Brain microvascular endothelial cell (primary cell): Measurements from ENCODE around the gene BUB3.

Experiments
- DNase-seq: peaks from one replicate; pipeline ENCODE4 v3.0.0-alpha.2; 2020
- H3K27ac ChIP-seq: fragments of 250-450 bp; sonication (Bioruptor Pico); 2 replicates; pipeline ENCODE4 v1.5.1; 2020; ENCODE audit warnings: mild to moderate bottlenecking, moderate library complexity
- H3K27me3 ChIP-seq: fragments of 250-450 bp; sonication (Bioruptor Pico); replicated peaks from 2 replicates; pipeline ENCODE4 v1.5.1; 2020; ENCODE audit warnings: mild to moderate bottlenecking
- H3K36me3 ChIP-seq: fragments of 250-450 bp; sonication (Bioruptor Pico); replicated peaks from 2 replicates; pipeline ENCODE4 v1.5.1; 2020; ENCODE audit warnings: mild to moderate bottlenecking
- H3K4me3 ChIP-seq: 2 replicates; pipeline ENCODE4 v1.5.1; 2011; ENCODE audit warnings: low read depth, mild to moderate bottlenecking, control low read depth, low read length, moderate library complexity
- in situ Hi-C: cut with HindIII; loops from 2 replicates; pipeline ENCODE4 v1.10.0; 2017; ENCODE audit warnings: low sequenced_read_pairs, low pct_ligation_motif_present
- TF ChIP-seq, protein P1 (sequence below): IDR thresholded peaks from 2 replicates; pipeline ENCODE4 v1.5.1; 2011; ENCODE audit warnings: low read depth, mild to moderate bottlenecking, moderate library complexity, low read length, control low read depth, inconsistent platforms; ENCODE audit errors: missing control alignments

Gene BUB3

DNA sequence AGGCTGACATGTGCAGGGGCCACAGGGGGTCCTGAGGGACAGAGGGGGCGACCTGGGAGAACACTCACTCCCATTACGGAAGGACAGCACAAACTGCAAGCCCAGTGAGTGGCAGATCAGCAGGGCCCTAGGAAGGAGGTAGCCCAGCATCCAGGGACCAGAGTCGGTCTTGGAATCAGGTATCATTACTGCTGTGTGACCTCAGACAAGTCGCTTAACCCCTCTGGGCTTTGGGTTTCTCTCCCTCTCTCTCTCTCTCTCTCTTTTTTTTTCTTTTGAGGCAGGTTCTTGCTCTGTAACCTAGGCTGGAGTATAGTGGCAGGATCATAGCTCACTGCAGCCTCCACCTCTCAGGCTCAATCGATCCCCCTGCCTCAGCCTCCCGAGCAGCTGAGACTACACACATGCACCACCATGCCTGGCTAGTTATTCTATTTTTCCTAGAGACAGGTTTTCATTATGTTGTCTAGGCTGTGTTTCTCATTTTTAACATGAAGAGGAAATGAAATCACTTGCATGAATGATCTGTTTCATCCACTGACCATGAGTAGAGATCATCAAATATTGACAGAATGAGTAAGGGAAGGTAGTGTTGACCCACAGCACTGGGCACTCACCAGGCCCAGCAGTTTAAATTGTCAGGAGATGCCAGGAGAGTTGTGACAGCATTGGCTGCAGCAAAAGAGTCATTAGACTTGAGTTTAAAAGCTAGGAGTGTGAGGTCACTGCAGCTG, 49.4 kb downstream of the BUB3 start:
- Histone ChIP-seq H3K27ac (no peak overlapping the region), H3K4me3 (no peak overlapping the region), H3K36me3 (no peaks in the 10 kb centered on the region), H3K27me3 (no peaks in the 10 kb centered on the region)
- no peak for DNase-seq
- in situ Hi-C loops = no loop called here
- TF ChIP-seq, protein P1, sequence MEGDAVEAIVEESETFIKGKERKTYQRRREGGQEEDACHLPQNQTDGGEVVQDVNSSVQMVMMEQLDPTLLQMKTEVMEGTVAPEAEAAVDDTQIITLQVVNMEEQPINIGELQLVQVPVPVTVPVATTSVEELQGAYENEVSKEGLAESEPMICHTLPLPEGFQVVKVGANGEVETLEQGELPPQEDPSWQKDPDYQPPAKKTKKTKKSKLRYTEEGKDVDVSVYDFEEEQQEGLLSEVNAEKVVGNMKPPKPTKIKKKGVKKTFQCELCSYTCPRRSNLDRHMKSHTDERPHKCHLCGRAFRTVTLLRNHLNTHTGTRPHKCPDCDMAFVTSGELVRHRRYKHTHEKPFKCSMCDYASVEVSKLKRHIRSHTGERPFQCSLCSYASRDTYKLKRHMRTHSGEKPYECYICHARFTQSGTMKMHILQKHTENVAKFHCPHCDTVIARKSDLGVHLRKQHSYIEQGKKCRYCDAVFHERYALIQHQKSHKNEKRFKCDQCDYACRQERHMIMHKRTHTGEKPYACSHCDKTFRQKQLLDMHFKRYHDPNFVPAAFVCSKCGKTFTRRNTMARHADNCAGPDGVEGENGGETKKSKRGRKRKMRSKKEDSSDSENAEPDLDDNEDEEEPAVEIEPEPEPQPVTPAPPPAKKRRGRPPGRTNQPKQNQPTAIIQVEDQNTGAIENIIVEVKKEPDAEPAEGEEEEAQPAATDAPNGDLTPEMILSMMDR = no peak

DNA sequence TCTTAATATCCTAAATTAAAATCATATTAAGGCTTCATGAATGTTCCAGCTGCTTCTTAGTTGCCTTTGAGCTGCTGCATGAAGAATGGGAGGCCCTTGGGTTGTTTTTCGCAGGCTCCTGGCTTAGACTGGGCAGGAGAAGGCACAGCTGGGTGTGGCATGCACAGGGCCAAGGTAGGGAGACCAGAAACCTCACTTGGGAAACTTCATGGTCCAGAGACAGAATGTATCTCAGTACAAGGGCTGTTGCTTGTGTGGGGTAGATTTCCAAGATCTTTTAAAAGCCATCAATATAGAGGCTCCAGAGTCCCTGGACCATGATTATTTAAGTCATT, 49.9 kb downstream of the BUB3 start:
- no peak for DNase-seq
- TF ChIP-seq, protein P1 = no peak
- Histone ChIP-seq H3K4me3 (no peak overlapping the region), H3K27ac (no peak overlapping the region), H3K36me3 (no peaks in the 10 kb centered on the region), H3K27me3 (no peaks in the 10 kb centered on the region)
- in situ Hi-C loops = no loop called here

DNA sequence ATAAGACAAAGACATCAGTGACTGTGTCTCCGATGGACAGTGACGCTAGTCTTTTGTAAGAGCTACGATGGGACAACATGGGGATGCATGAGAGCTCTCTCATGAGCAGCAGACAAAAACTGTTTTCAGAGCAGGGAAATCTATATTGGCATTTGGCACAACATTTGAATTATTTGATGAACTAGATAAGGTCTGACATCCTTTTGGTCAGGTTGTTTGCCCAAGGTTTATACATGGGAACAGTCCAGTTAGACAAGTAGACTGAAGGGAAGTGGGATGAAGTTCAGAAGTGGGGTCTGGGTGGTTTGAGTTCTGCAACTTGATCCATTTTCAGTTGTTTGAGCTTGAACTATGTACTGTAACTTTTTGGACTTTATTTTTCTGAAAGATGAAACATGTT, 50.8 kb downstream of the BUB3 start:
- TF ChIP-seq, protein P1 = no peak
- in situ Hi-C loops = no loop called here
- DNase-seq = no peak
- Histone ChIP-seq H3K27ac (no peak overlapping the region), H3K36me3 (no peaks in the 10 kb centered on the region), H3K4me3 (no peak overlapping the region), H3K27me3 (no peaks in the 10 kb centered on the region)

DNA sequence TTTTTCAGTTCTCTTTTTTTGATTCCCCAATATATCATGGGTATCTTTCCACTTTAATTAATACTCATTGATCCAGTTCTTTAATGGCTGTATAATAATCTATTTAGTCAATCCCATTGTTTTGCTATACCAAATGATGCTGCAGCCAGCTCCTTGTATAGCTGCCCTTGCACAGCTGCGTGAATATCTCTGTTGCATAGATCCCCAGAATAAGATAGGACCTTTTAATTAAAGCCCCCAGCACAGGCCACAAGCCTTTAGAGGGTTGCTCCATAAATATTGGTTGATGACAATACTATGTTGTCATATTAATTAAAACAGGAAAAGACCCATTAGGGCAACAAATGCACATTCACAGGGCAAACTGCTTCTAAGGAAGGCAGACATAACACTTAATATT, 57.9 kb downstream of the BUB3 start:
- H3K4me3 ChIP-seq = no peak overlapping the region
- TF ChIP-seq, protein P1 = no peak
- H3K27me3 ChIP-seq = no peaks in the 10 kb centered on the region
- in situ Hi-C loops = no loop called here
- H3K36me3 ChIP-seq = no peaks in the 10 kb centered on the region
- no peak for DNase-seq
- no peak overlapping the region for H3K27ac ChIP-seq

DNA sequence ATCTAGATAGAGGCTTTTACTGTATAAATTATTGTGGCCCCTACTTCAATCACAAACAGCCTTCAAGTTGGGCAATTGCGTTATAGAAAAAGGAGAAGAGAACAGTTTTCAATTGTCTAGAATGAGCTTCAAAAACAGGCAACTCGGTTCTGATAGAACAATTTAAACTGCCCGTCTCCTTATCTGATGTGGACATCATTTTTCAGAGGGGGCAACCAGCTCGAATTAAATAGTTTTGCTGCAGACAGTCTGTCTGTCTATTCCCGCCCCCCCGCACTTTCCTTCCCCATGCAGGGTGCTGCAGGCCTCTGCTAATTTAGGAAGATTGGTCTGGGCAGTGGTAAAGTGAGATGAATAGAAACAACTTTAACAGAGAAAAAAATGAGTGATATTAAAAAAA, 58.4 kb downstream of the BUB3 start:
- DNase-seq = no peak
- H3K4me3 ChIP-seq = no peak overlapping the region
- H3K36me3 ChIP-seq = no peaks in the 10 kb centered on the region
- in situ Hi-C loops = no loop called here
- H3K27me3 ChIP-seq = no peaks in the 10 kb centered on the region
- H3K27ac ChIP-seq = no peak overlapping the region
- TF ChIP-seq, protein P1 = no peak

DNA sequence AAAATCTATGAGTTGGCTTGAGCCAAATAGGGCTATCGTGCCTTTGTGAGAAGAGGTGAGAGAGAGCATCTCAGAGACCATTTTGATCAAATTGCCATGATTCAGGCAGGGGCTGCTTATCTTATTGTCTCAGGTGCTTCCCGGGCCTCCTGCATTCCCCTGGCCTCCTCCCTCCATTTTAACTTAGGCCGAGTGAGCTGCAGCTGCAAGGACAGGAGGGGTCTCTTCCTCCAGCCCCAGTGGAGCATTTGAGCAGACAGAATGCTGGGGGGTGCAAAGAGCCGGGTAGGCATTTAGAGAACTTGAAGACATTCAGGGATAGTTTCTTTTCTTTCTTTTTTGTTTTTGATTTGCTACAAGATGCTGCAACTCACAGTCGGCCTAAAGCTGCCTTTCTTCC, 59.0 kb downstream of the BUB3 start:
- no peak overlapping the region for H3K4me3 ChIP-seq
- DNase-seq = no peak
- H3K27me3 ChIP-seq = no peaks in the 10 kb centered on the region
- H3K27ac ChIP-seq = no peak overlapping the region
- in situ Hi-C loops = no loop called here
- TF ChIP-seq, protein P1 = no peak
- H3K36me3 ChIP-seq = no peaks in the 10 kb centered on the region
